WI38 (cell line): ENCODE results near the gene RBM20.
"Not testable (repeated sequence)": the region's sequence is repeated elsewhere in the genome, so short reads cannot be mapped to it uniquely, and the experiment has no call there.

Experiments
- H3K4me3 ChIP-seq: 2 replicates; pipeline ENCODE4 v1.5.1; 2011; ENCODE audit warnings: low read depth, mild to moderate bottlenecking, control low read depth, low read length
- TF ChIP-seq, protein P1 (sequence below): IDR thresholded peaks from 2 replicates; pipeline ENCODE4 v1.5.1; 2012; ENCODE audit warnings: low read depth, mild to moderate bottlenecking, control low read depth, low read length

RBM20 gene

DNA sequence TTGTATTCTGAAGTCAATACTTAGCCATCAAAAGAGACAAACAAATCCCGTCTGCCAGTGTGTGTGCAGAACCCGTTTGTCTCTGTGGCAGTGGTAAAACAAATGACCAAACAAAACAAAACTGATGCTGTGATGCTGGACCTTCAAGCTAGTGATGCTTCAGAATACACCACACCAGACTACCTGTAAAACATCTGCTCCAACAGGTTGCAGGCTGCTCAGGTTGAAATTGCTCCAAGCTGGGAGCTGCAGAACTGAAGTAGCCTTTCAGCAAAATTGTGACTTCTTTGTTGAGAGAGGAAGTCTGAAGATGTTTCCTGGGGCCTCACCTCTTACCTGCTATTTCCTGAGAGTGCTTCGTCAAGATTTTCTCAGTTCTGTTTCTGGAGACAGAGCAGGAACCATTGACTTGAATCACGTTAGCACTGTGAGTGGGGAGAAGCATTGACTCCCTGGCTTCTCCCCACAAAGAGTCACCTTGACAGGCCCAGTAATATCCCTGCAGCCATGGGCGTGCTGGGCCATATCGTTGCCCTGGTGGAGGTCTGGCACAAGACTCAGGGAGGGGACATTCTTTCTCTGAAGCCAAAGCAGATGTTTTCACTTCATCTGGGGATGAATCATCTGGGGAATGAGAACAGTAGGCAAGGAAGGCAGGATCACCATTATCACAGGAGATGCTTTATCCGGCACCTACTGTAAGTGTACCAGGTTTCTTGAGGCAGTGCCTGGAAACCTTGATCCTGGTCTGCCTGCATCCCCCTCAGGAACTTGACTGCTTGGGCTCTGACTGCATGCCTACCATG, 80.2 kb downstream of the RBM20 start:
- TF ChIP-seq, protein P1, sequence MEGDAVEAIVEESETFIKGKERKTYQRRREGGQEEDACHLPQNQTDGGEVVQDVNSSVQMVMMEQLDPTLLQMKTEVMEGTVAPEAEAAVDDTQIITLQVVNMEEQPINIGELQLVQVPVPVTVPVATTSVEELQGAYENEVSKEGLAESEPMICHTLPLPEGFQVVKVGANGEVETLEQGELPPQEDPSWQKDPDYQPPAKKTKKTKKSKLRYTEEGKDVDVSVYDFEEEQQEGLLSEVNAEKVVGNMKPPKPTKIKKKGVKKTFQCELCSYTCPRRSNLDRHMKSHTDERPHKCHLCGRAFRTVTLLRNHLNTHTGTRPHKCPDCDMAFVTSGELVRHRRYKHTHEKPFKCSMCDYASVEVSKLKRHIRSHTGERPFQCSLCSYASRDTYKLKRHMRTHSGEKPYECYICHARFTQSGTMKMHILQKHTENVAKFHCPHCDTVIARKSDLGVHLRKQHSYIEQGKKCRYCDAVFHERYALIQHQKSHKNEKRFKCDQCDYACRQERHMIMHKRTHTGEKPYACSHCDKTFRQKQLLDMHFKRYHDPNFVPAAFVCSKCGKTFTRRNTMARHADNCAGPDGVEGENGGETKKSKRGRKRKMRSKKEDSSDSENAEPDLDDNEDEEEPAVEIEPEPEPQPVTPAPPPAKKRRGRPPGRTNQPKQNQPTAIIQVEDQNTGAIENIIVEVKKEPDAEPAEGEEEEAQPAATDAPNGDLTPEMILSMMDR: no peak
- no peak overlapping the region for H3K4me3 ChIP-seq

DNA sequence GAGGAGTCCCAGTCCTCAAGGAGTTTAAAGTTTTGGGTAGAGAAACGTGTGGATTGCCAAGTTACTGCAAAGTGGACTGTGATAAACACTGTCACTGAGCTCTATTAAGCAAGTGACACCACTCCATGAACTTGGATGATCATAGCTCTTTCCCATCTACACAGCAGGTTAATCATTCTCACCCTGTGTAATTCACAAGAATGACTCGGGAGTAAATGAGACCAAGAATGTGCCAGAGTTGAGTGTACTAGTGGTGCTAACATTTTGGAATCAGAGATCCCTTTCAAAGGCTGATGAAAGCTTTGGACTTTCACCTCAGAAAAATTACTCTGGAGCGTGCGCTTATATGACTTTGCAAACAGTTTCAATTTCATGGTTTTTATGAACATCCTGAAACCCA, 80.8 kb downstream of the RBM20 start:
- no peak overlapping the region for H3K4me3 ChIP-seq
- TF ChIP-seq, protein P1: no peak

DNA sequence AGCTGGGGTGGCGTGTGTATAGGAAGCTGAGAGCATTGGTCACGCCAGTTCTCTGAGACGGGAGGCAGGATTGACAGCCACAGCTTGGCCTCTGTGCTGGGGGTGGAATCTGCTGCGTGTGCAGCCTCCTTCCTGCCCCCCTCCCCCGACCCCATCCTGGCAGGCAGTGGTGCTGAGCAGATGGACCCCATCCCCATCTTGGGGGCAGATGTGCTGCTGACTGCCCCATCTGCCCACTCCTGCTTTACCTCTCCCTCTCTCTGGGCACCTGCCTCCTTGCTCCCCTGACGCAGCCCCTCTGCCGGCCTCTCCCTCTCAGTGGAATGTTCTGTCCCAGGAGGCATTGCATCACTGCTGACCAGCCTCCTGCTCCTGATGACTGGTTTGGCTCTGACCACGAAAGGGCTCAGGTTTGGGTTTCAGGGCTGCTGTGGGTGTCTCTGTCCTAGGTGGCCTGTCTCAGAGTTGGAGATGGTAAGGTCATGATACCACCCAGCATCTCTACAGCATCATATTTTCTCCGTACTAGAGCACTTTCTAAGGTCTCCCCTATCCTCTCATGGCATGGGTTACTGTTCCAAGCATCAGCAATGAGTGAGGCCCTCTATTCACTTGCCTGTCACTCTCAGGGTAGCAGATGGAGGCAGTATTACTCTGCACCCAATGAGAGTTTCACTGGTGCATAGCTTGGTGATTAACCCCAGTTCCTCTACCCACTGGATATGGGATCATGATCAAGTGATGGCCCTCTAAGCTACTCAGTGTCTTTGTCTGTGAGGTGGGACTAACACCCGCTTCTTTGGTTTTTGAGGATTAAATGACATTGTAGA, 81.9 kb downstream of the RBM20 start:
- no peak overlapping the region for H3K4me3 ChIP-seq
- TF ChIP-seq, protein P1: no peak

DNA sequence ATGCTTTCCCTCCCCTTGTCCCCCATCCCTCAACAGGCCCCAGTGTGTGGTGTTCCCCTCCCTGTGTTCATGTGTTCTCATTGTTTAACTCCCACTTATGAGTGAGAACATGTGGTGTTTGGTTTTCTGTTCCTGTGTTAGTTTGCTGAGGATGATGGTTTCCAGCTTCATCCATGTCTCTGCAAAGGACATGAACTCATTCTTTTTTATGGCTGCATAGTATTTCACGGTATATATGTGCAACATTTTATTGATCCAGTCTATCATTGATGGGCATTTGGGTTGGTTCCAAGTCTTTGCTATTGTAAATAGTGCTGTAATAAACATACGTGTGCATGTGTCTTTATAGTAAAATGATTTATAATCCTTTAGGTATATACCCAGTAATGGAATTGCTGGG, 83.6 kb downstream of the RBM20 start:
- not testable (repeated sequence) for H3K4me3 ChIP-seq

DNA sequence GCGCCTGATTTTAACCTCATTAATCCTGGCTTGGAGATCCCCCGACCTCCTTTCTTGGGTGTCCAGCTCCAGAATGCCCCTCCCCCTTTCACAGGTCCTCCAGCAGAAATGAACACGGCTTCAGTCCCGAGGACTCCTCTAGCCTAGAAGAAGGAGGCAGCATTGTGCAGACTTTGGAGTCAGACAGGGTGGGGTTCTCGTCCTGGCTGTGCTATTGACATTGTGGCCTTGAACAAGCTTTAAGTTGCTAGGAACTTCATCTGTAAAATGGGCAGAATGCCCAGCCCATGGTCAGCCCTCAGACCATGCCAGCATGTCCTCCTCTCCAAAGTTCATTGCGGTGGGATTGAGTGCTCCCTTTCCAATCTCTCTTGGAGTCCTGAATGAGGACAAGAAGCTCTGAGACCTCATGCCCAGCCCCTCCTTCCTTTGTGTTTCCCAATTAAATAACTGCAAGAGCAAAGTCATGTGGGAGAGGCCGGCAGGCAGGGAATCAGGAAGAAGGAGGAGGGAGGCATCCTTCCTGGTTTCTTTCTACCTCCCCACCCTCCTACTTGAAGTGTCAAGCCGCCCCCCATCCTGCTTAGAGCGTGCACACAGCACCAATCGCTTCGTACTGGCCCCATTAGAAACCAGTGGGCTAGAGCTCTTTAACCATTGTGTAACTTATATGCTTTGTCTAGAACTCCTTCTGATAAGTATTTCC, 86.4 kb downstream of the RBM20 start:
- TF ChIP-seq, protein P1: no peak
- H3K4me3 ChIP-seq: no peak overlapping the region

DNA sequence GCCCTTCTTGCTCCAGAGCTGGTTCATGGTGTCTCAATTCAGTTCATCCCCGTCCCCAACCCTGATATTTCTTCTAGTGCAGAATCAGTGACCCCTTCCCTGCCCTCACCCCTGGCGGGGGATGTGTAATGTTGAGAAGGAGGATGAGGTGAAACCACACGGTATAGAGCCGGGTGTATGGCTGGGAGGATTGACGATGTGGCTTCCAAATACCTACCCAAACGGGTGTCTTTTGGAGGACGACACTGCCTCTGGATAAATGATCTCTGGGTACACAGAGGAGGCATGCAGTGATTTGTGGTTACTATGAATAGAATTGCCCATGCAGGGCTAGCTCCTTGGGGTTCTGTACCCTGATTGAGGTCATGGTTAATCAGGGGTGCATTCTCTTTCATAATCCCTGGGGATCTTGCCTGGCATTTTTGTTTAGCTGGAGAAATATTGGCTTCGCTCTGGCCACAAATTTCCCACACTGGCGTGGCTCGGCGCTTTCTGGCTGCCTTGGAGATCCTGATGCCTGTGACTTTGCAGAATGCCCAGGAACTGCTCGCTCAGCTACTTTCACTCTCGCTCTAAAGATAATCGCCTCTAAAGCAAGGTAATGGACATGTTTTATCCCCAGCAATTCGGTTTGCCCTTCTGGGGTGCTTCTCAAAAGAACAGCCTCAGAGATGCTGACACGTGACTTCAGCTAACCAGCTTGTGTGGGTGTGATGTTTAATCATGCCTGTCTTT, 89.2 kb downstream of the RBM20 start:
- TF ChIP-seq, protein P1: no peak
- H3K4me3 ChIP-seq: peak overlapping the region; percentile 43

DNA sequence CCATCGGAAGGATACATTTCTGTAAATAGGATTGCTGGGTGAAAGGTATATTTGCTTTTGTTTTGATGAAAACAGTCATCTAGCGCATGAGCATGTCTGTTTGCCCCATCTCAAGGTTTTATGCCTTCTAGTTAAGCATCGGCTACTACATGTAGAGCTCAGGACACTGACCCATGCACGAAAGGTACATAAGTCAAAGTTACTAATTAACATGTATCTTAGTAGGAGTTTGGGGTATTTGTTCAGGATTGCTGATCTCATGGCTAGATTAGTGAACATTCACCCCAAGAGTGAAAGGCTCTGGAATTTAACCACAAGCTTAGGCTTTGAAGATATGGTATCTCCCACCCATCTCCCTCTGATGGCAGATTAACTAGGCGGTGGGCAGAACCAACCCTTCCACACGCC, 91.5 kb downstream of the RBM20 start:
- no peak overlapping the region for H3K4me3 ChIP-seq
- TF ChIP-seq, protein P1: no peak
